ENCODE data around the gene WDR93. TPM values are rescaled to one million over a fixed set of nuclear protein-coding genes. Genes with fewer than 3 reads are reported as not detected.

The WDR93 gene
- total RNA-seq, 2 donors from 2014 or later: 0.24 to 0.64 TPM

- DNase-seq: no peak
- Histone ChIP-seq H3K27ac (ENCODE audit: low read depth, low read length) (no peak overlapping the region), H3K9me3 (ENCODE audit: control insufficient read depth, low read length) (no peaks in the 10 kb centered on the region), H3K4me1 (ENCODE audit: control insufficient read depth, insufficient read depth, low read length) (no peaks in the 10 kb centered on the region), H3K4me3 (ENCODE audit: low read length) (no peak overlapping the region), H3K27me3 (ENCODE audit: control insufficient read depth, insufficient read depth, low read length, poor library complexity, severe bottlenecking) (peaks cover 63% of the 10 kb centered on the region), H3K9ac (ENCODE audit: extremely low read depth, low read length, poor library complexity, severe bottlenecking) (no peak overlapping the region), H3K36me3 (ENCODE audit: control insufficient read depth, insufficient read depth, low read length) (no peaks in the 10 kb centered on the region)
- WGBS, 2 experiments (ENCODE audit: insufficient coverage in 1 of 2, insufficient read length in 1 of 2): 40% methylated on average over 2 of the region's 2 CpGs; no CpG with 5 or more reads in 1 of the 2 experiments
- no peak for TF ChIP-seq CTCF (conservative IDR thresholded peaks at IDR 0.05)
- H3K4me1 Mint-ChIP-seq: peaks cover 2% of the 10 kb centered on the region
- peaks cover 66% of the 10 kb centered on the region for H3K27me3 Mint-ChIP-seq (ENCODE audit: insufficient read depth)
- H3K36me3 Mint-ChIP-seq (ENCODE audit: low read depth): no peaks in the 10 kb centered on the region
- no peaks in the 10 kb centered on the region for H3K9me3 Mint-ChIP-seq
- H3K4me3 Mint-ChIP-seq: no peak overlapping the region
- H3K27ac Mint-ChIP-seq: no peak overlapping the region
Measured at GRCh38 chr15:89693091-89693490, 2.5 kb downstream of the WDR93 start.

GRCh38 chr15:89693696-89694095, 3.1 kb downstream of the WDR93 start:
- no peaks in the 10 kb centered on the region for H3K36me3 Mint-ChIP-seq (ENCODE audit: low read depth)
- no peak for TF ChIP-seq CTCF (conservative IDR thresholded peaks at IDR 0.05)
- Histone ChIP-seq H3K9me3 (ENCODE audit: control insufficient read depth, low read length) (no peaks in the 10 kb centered on the region), H3K4me3 (ENCODE audit: low read length) (no peak overlapping the region), H3K36me3 (ENCODE audit: control insufficient read depth, insufficient read depth, low read length) (no peaks in the 10 kb centered on the region), H3K27ac (ENCODE audit: low read depth, low read length) (no peak overlapping the region), H3K9ac (ENCODE audit: extremely low read depth, low read length, poor library complexity, severe bottlenecking) (no peak overlapping the region), H3K27me3 (ENCODE audit: control insufficient read depth, insufficient read depth, low read length, poor library complexity, severe bottlenecking) (peaks cover 63% of the 10 kb centered on the region), H3K4me1 (ENCODE audit: control insufficient read depth, insufficient read depth, low read length) (no peaks in the 10 kb centered on the region)
- no peak overlapping the region for H3K4me3 Mint-ChIP-seq
- no peak overlapping the region for H3K27ac Mint-ChIP-seq
- peaks cover 2% of the 10 kb centered on the region for H3K4me1 Mint-ChIP-seq
- H3K9me3 Mint-ChIP-seq: no peaks in the 10 kb centered on the region
- 73 to 100% methylated on average over 1 of the region's 1 CpG for WGBS, 2 experiments (ENCODE audit: insufficient coverage in 1 of 2, insufficient read length in 1 of 2)
- H3K27me3 Mint-ChIP-seq (ENCODE audit: insufficient read depth): peaks cover 68% of the 10 kb centered on the region
- no peak for DNase-seq

- Mint-ChIP-seq H3K27me3 (ENCODE audit: insufficient read depth) (peaks cover 61% of the 10 kb centered on the region), H3K36me3 (ENCODE audit: low read depth) (no peaks in the 10 kb centered on the region), H3K4me3 (no peak overlapping the region), H3K4me1 (peaks cover 2% of the 10 kb centered on the region), H3K9me3 (no peaks in the 10 kb centered on the region), H3K27ac (no peak overlapping the region)
- Histone ChIP-seq H3K4me3 (ENCODE audit: low read length) (no peak overlapping the region), H3K36me3 (ENCODE audit: control insufficient read depth, insufficient read depth, low read length) (no peaks in the 10 kb centered on the region), H3K9me3 (ENCODE audit: control insufficient read depth, low read length) (no peaks in the 10 kb centered on the region), H3K27ac (ENCODE audit: low read depth, low read length) (no peak overlapping the region), H3K9ac (ENCODE audit: extremely low read depth, low read length, poor library complexity, severe bottlenecking) (no peak overlapping the region), H3K27me3 (ENCODE audit: control insufficient read depth, insufficient read depth, low read length, poor library complexity, severe bottlenecking) (peaks cover 69% of the 10 kb centered on the region), H3K4me1 (ENCODE audit: control insufficient read depth, insufficient read depth, low read length) (no peaks in the 10 kb centered on the region)
- WGBS, 2 experiments (ENCODE audit: insufficient coverage in 1 of 2, insufficient read length in 1 of 2): 80% methylated on average over 1 of the region's 1 CpG; no CpG with 5 or more reads in 1 of the 2 experiments
- DNase-seq: no peak
- no peak for TF ChIP-seq CTCF (conservative IDR thresholded peaks at IDR 0.05)
Measured at GRCh38 chr15:89695198-89695597, 4.6 kb downstream of the WDR93 start.
